AG04449 (cell line): ENCODE data around the gene KCNN3.

Experiments
- CTCF ChIA-PET: fragments of 350-600 bp; formaldehyde crosslinking; extraction: SDS; loops from one replicate; lab custom pipeline; 2021; ENCODE audit warnings: antibody characterized with exemption; lab: Yijun Ruan, JAX
- POLR2A ChIA-PET: fragments of 400-600, 350-600 bp; formaldehyde crosslinking; extraction: SDS; loops from one replicate; lab custom pipeline; 2020; ENCODE audit warnings: antibody characterized with exemption, inconsistent platforms; lab: Yijun Ruan, JAX
- DNase-seq: peaks from one replicate; pipeline ENCODE4 v3.0.0-alpha.2; 2010; ENCODE audit warnings: low read depth, low spot score
- H3K4me3 ChIP-seq: 2 replicates; pipeline ENCODE4 v1.5.1; 2011; ENCODE audit warnings: low read depth, mild to moderate bottlenecking, control low read depth, low read length
- CTCF ChIP-seq: IDR thresholded peaks from one replicate; pipeline ENCODE4 v1.5.1; 2011; ENCODE audit warnings: mild to moderate bottlenecking, moderate library complexity, low read length, control low read depth, inconsistent platforms; ENCODE audit not compliant: insufficient read depth; ENCODE audit errors: missing control alignments

The KCNN3 gene

GRCh38 chr1:154837672-154838171, 32.4 kb downstream of the KCNN3 start:
- POLR2A ChIA-PET = no interaction called here
- no peak for DNase-seq

GRCh38 chr1:154837034-154837671, 32.9 kb downstream of the KCNN3 start:
- CTCF ChIA-PET = interaction anchor here (0.7 to 1.8 kb wide), 5 partner anchors 13 to 107 kb away, joined by 3 to 8 read pairs (median 4); no protein-coding TSS in a partner anchor
- H3K4me3 ChIP-seq = no peak overlapping the region
- no peak for DNase-seq
- POLR2A ChIA-PET = no interaction called here
- TF ChIP-seq CTCF = no peak

More at GRCh38 chr1:154837672-154838171, 32.4 kb downstream of the KCNN3 start:
- no peak for TF ChIP-seq CTCF
- no peak overlapping the region for H3K4me3 ChIP-seq
- CTCF ChIA-PET = interaction anchor here (0.7 to 1.8 kb wide), 5 partner anchors 12 to 106 kb away, joined by 3 to 8 read pairs (median 4); no protein-coding TSS in a partner anchor

GRCh38 chr1:154835531-154836324, 34.4 kb downstream of the KCNN3 start:
- CTCF ChIA-PET = no interaction called here
- no peak for DNase-seq
- H3K4me3 ChIP-seq = no peak overlapping the region
- POLR2A ChIA-PET = no interaction called here
- no peak for TF ChIP-seq CTCF

GRCh38 chr1:154833841-154834240, 36.2 kb downstream of the KCNN3 start:
- no peak for DNase-seq
- ChIA-PET CTCF (no interaction called here), POLR2A (no interaction called here)
- TF ChIP-seq CTCF = no peak
- no peak overlapping the region for H3K4me3 ChIP-seq

GRCh38 chr1:154833209-154833608, 36.9 kb downstream of the KCNN3 start:
- no peak overlapping the region for H3K4me3 ChIP-seq
- POLR2A ChIA-PET = no interaction called here
- TF ChIP-seq CTCF = no peak
- CTCF ChIA-PET = no interaction called here
- no peak for DNase-seq

GRCh38 chr1:154832384-154832783, 37.7 kb downstream of the KCNN3 start:
- no peak for TF ChIP-seq CTCF
- no peak for DNase-seq
- ChIA-PET POLR2A (no interaction called here), CTCF (no interaction called here)
- no peak overlapping the region for H3K4me3 ChIP-seq
